H4 (cell line): Measurements from ENCODE around the gene ANKMY1. TPM values are rescaled to one million over a fixed set of nuclear protein-coding genes. Genes with fewer than 3 reads are reported as not detected.
A peak's percentile ranks its signal among the peaks of the same experiment; 100 is the strongest.
"Not testable (repeated sequence)": the region's sequence is repeated elsewhere in the genome, so short reads cannot be mapped to it uniquely, and the experiment has no call there.

ENCODE experiments used
- DNase-seq: peaks from one replicate; pipeline ENCODE4 v3.0.0-alpha.2; 2015; ENCODE audit warnings: low spot score
- total RNA-seq: library from RNA; depleted of rRNA; stranded (reverse); fragments of >200 nt; shearing (Covaris generic); gene quantifications from 2 replicates; pipeline ENCODE4 v1.2.3, GENCODE V29; 2014

The ANKMY1 gene
- total RNA-seq, 1 experiment from 2014 or later = 12.7 TPM

- DNase-seq = no peak
Measured at GRCh38 chr2:240522406-240522805, 35.4 kb downstream of the ANKMY1 start.

DNA sequence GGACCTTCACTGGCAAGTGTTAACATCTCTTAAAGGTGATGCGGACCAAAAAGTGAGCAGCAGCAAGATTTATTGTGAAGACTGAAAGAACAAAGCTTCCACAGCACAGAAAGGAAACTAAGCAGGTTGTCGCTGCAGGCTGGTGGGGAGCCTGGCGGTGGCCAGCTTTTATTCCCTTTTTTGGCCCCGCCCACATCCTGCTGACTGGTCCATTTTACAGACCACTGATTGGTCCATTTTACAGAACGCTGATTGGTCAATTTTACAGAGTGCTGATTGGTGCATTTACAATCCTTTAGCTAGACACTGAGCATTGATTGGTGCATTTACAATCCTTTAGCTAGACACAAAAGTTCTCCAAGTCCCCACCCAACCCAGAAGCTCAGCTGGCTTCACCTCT is 35.9 kb downstream of the ANKMY1 start:
- DNase-seq = not testable (repeated sequence)

DNA sequence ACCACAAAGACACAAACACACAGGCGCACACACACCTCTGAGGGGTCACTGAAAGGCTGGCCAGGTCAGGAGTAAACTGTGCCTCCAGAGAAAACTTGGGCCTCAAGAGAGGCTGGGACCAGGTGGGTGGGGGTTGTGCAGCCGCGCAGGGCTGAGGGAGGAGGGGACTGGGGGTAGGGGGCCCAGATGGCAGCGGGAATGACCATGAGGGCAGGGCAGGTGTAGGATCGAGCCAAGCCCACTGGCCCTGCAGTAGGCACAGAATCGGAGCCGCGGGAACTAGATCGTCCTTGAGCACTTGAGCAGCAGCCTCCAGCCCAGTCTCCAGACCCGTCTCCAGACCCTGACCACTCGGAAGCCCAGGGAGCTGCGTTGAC is 36.8 kb downstream of the ANKMY1 start:
- no peak for DNase-seq

DNA sequence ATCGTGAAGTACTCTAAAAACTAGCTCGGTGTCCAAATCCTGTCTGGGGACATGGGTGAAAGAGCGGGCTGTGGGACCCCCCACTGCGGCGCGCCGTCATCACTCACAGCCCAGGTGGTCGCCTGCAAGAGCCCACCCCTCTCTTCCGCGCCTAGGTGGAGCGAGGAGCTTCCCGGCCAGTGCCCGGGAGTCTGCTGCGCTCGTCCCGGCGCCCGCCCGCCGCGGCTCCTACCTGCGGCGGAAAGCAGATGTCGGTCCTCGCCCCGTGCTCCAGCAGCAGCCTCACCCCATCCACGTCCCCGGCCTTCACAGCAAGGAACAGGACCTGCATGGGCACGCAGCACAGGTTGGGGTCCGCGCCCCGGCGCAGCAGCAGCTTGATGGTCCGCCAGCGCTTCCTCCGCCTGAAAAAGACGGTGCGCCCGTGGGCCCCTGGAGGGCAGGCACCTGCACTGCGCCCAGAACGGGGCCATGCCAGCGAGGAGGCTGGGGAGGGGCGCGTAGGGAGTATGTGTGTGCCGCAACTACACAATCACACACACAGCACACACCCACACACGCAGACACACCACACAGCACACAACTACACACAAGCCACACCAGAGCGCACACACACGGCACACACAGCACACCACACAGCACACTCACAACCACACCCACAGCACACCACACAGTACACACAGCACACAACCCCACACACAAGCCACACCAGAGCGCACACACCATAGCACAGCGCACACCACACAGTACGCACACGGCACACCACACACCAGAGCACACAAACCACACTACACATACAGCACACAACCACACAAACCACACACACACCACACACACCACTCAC is 37.4 kb downstream of the ANKMY1 start:
- DNase-seq = no peak

DNA sequence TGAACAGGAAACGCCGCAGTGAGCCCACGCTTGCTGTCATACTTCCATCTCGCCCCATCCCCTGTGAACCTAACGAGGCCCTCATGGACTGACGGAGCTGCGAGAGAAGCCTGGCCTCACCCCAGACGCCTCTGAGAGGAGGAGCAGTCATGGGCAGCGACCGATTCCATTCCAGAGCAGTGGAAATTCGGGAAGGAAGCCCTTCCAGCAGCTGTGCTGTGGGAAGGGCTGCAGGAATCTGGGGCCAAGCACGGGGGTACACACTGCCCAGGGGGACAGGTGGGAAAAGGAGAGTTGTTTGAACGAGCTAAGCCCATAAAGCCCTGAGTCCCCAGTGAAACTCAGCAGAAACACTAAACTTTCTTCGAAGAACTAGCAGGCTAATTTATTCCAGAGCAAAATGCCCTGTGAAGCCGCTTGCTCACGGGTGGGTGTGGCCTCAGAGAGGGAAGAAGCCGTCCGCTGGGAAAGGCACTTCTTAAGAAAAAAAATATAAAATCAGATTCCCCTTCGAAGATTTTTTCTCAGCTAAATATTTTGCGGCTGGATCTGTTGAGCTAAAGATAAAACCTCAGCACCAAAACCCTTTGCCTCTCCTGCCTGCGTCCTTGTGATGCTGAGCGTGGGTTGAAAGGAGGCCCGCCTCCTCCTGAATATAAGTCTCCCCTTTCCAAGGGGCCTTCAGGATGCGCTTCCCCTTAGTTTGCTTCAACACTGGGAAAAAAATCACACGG is 38.2 kb downstream of the ANKMY1 start:
- DNase-seq = no peak

DNA sequence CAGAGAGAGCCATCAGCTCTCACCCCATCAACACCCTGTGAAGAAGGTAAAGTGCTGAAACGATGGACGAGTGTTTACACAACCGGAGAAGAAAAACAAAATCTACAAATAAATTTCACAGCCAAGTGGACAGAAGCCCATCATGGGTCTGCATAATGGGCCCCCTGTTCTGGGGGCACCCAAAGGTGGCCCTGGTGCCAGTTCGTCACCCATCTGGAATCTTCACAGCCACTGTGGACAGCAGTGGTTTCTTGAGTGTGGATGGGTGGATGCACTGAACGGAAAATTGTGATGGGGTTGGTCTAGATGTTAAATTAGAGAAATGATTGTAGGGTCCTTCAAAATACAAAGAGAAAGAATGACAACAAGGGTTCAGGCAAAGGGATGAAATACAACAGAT is 38.8 kb downstream of the ANKMY1 start:
- no peak for DNase-seq

- no peak for DNase-seq
Measured at GRCh38 chr2:240517342-240517741, 40.4 kb downstream of the ANKMY1 start.

DNA sequence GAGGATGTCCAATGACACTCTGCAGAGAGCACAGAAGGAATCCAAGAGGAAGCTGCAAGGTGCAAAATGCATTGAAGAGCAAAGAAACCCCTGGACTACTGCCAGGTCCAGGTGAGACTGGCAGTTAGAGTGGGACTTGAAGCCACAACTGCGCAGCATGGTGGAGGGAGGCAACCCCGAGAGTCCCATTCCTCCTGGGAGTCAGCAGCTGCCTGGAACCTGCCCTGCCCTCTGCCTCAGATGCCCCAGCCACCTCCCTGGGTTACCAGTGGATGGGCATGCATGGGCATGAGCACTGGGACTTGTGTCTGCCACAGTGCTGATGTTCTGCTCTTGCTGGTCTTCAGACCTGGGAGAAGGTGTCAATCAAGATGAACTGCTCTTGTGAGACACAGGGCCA is 43.2 kb downstream of the ANKMY1 start:
- DNase-seq = no peak

DNA sequence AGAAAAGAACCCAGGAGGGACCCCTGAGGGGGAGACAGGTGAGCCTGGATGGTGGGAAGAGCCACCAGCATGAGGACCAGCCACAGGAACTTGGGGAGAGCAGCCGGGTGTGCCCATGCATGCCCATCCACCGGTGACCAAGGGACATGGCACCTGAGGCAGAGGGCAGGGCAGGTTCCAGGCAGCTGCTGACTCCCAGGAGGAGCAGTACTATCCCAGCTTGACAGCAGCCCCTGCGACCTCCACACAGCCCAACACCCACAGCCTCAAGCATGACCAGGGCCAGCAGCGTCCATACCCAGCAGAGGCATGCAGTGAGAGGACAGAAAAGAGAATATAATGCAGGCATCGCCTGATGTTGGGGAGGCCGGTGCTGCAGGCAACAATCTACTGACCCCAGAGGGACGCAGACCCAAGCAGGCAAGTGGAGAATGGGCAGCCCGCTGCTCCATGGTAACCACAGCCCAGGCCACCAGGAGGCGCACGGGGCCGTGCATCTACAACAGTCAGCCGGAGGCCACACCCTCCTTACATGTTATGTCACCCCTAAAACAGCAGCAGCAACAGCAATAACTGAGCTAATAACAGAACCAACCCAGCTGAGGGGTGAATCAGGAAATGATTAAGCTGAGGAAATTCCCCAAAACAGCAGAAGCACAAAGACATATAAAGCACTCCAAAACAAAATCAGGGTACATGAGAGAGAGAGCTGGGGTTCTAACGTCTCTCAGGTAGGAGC is 44.1 kb downstream of the ANKMY1 start:
- DNase-seq = peak; percentile 58

- DNase-seq = no peak
Measured at GRCh38 chr2:240512666-240513535, 44.9 kb downstream of the ANKMY1 start.

DNA sequence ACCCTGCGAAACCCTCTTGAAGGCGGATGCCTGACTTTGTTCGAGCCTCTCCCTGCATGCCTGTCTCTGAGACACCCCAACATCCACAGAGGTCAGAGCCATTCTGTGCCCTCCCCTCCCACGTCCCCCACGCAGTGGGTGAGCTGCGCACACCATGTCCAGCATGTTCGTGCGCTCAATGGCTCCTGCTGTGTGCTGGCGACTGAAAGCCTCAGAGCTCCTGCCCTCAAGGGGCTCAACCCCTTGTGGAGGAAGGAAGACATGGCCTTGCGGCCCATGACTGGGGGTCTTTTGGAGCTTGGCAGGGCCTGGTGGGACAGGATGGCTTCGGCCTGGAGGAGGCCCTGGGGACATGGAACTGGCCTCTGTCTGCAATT is 45.7 kb downstream of the ANKMY1 start:
- DNase-seq = no peak

DNA sequence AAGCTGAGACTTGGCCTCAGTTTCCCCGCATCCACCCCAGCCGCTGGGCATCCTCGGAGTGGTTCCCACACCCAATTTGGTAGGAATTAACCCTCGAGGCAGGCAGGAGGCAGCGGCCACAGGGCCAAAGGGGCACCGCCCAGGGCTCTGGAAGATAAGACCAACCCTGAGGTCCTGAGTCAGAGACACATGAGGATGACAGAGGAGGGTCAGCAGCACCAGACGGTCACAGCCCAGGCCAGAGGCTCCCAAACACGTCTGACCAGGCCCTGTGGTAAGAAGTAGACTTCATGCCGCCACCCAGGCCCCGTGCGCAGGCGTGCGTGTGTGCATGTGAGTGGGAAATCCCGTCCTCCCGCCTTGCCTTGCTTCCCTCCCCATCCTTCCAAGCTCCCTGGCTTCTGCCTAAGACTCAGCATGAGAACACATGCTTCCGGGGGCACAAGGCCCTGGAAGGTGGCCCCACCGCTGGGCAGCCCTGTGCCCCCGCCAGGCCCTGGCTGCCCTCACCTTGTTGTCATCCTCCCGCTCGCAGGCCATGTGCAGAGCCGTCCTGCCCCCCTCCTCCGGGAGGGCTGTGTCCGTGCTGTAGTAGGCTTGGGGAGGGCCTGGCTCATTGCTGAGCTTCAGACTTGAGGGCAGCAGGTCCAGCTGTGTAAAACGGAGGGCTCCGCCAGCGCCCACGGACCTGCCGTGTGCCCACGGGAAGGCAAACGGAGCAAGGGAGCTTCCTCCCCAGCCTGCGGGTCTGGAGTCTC is 46.3 kb downstream of the ANKMY1 start:
- peak; percentile 2 for DNase-seq

GRCh38 chr2:240510513-240511210 is 47.1 kb downstream of the ANKMY1 start:
- DNase-seq = peak; percentile 2

DNA sequence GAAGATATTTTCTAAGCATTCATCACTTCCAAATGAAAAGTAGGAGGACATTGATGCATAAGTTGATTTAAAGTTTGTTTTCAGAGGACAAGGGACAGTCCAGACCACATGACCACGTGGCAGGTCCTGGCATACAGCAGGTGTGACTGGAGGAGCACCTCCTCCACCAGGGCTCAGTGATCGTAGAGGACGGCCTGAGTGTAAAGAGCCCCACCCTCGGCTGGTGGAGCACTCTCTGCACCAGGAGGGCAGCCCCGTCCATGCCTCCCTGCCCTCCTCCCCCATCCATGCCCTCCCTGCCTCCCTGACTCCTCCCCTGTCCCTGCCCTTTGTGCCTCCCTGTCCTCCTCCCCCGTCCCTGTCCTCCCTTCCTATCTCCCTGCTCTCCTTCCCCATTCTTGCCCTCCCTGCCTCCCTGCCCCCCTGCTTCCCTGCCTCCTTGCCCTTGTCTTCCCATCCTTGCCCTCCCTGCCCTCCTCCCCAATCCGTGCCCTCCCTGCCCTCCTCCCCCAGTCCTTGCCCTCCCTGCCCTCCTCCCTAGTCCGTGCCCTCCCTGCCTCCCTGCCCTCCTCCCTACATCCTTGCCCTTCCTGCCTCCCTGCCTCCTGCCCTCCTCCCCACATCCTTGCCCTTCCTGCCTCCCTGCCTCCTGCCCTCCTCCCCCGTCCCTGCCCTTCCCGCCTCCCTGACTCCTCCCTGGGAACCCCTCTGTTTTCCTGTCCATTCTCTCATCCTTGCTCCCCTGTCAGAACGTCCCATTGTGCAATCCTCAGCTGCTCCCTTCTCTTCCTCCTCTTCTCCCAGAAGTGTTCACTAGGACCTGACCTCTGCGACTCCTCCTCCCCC is 47.9 kb downstream of the ANKMY1 start:
- peak; percentile 3 for DNase-seq

DNA sequence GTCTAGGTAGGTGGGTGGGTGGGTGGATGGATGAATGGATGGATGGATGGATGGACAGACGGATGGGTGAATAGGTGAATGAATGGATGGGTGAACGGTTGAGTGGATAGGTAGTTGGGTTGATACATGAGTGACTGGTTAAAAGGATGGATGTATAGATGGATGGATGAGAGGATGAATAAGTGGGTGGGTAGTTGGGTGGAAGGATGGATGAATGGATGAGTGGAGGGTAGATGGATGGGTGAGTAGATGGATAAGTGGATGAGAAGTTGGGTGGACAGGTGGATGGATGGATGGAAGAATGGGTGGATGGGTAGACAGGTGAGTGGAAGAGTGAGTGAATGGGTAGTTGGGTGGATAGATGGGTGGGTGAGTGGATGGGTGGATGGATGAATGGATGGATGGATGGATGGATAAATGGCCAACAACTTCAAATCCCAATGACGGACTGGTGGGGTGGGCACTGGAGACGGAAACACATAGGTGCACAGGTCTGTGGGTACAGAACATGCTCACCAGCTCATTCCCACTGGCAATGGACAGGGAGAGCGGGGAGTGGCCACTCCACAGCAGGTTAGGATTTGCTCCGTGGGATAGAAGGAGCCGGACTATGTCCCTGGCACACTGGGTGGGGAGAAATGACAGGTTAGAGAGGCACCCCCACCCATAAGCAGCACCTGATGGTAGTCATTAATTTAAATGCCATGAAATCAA is 48.8 kb downstream of the ANKMY1 start:
- DNase-seq = no peak

DNA sequence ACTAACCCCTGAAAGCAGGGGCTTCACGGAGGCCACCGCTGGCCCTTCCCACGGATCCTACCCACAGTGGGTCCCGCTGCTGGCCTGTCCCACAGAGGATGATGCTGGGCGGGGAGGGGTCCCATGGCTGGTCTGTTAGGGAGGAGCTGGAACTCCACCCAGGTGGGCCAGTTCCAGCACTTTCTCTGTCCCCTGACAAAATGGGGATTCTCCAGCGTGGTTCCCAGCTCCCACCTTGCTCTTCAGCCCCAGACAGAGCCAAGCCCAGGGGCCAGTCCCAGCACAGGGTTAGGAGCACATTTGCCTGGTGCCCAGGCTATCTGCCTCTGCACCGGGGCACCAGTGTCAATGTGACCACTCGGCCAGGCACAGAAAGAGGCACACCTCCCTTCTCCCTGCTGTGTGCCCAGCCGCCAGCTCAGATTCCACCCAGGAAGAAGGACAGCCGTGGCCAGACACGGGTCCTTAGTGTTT is 50.0 kb downstream of the ANKMY1 start:
- no peak for DNase-seq

DNA sequence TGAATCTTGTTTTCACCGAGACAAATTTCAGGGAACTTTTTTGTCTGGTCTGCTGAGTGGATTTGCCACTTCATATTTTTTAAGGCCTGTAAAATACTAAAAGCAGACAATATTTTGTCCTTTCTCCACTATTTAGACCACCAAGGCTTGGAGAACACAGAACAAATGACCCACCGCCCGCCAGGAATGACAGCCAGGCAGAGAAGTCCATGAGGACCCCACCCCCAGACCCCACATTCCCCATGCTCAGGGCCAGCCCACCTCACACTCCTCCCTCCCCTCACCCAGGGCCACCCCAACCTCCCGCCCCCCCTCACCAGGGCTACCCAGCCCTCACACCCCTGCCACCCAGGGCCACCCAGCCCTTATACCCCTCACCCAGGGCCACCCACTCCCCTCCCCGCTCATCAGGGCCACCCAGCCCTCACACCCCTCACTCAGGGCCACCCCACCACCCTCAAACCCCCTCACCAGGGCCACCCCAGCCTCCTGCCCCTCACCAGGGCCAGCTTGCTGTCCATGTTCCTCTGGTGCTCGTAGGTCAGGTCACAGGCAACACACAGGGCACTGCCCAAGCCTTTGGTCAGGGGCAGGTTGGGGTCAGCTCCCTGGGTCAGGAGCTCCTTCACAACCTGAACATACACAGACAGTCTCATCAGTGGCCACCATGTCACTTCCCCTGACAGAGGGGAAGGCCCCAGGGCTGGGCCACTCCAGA is 50.6 kb downstream of the ANKMY1 start:
- DNase-seq = no peak
